CD4-positive, alpha-beta T cell treated with Interleukin-17A for 1 hour (primary cell): ENCODE results near the gene TMEM131.
A peak's percentile ranks its signal among the peaks of the same experiment; 100 is the strongest.

Experiments used
- DNase-seq: peaks from one replicate; pipeline ENCODE4 v3.0.0-alpha.2; 2020

Gene TMEM131

DNA sequence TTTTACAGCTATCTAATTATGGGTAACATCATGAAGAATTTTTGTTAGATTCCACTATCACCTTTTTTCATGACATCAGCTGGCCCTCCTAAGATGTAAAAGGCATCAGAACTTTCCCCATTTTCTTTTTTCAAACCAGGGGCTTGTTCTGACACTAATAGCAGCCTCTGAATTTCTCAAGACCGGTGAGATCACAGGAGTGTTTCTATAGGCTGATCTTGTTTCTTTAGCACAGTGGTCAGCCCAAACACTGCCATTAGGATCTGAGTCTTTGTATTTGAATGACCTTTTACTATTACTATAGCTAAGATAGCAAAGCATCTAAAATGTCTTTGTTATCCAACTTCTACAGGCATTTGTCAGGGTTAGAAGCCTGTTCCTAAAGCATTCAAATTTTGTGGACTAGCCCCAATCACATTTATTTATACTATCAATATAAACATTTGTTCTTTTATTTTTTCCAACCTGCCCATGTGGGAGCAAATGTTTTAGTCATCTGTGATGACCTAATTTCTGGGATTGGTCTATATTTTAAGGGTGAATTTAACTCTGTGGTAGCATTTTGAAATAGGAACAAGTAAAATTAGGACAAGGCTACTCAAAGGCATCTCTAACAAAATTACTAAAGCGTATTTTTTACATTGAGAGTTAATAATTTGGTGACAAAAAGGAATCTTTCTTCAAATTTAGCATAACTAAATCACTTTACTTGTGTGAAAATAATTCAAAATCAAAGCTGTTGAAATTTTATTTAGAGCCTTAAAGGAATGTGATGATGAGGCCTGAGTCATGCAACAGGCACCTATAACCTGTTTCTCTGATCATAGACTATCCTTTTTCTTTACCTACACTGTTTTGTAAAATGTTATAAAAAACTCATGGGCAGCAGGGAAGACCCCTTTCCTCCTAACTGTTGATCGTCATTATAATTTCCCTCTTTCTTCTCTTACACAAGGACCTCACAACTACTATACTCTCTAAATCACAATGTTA is 243.1 kb downstream of the TMEM131 start:
- no peak for DNase-seq

DNA sequence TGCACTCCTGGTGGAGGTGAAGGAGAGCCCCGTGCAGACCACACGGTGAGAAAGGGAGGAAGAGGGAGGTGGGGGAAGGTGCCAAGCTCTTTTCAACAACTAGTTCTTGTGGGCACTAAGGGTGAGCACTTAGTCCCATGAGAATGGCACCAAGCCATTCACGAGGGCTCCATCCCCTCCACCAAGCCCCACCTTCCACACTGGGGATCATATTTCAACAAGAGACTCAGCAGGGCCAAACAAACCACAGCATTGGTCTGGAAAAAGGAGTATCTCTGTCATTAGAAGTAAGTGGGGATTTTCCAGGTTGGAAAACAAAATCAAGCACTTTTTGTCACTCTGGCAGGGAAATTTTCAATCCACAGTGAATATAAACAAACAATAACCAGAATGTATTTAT is 244.0 kb downstream of the TMEM131 start:
- DNase-seq: no peak

DNA sequence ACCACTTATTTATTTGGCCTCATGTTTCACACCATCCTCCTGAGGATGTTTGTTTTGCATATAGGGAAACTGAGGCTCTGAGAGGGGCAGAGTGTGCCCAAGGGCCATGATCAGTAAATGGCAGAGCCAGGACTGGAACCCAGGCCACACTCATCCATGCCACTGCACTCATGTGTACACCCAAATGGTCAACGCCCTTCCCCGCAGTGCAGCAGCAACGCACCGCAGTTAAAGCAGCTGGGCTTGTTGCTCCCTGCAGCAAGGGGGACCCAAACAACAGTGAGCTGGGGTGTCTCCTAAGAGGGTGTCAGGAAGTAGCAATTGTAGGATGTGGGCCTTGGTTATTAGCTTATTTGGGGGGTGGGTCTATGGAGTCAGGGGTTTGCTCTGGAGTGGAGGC is 245.7 kb downstream of the TMEM131 start:
- no peak for DNase-seq

DNA sequence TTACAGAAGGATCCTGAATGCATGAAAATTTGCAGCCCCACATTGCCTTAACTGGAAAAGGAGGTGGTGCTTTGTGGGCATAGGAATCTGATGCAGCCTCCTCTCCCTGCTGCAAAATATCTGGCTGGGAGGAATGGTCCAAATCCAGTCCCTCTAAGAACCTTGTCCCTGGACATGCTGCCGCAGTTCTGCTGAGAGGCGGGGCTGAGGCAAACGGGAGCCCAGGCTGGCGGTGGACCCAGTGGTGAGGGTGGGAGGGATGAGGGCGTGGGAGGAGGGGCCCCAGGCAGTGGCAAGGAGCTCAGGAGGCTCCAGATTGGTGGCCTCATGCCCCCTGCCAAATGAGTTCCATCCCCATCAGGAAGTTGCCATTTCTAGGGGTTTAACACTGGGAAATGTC is 246.2 kb downstream of the TMEM131 start:
- DNase-seq: no peak

DNA sequence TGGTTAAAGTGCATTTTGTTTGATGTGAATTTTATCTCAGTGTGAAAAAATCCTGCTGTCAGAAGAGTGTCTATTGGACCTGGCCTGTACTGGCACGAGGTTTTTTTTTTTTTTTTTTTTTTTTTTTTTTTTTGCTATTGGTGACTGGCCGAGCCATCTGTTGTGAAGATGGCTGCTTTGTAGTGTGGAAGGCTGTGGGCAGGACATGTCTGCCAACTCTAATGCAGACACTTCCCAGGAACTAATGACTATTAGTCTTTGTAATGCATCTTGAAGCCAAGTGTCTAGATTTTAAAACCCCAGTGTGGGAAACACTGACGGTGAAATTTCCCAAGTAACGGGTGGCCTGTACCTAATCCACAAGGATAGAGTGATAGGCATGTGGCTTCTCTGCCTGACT is 248.0 kb downstream of the TMEM131 start:
- DNase-seq: no peak

DNA sequence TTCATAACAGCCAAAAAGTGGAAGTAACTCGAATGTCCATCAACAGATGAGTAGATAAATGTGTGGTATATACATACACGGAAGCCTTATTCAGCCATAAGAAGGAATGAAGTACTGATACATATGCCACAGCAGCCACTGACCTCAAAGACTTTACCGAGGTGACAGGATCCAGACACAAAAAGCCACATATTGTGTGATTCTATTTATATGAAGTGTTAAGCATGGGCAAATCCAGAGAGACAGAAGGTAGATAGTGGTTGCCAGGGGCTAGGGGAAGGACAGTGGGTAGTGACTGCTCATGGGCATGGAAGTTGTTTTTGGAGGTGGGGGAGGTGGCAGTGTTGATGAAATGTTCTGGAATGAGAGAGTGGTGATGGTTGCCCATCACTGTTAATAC is 248.5 kb downstream of the TMEM131 start:
- DNase-seq: peak; percentile 30

DNA sequence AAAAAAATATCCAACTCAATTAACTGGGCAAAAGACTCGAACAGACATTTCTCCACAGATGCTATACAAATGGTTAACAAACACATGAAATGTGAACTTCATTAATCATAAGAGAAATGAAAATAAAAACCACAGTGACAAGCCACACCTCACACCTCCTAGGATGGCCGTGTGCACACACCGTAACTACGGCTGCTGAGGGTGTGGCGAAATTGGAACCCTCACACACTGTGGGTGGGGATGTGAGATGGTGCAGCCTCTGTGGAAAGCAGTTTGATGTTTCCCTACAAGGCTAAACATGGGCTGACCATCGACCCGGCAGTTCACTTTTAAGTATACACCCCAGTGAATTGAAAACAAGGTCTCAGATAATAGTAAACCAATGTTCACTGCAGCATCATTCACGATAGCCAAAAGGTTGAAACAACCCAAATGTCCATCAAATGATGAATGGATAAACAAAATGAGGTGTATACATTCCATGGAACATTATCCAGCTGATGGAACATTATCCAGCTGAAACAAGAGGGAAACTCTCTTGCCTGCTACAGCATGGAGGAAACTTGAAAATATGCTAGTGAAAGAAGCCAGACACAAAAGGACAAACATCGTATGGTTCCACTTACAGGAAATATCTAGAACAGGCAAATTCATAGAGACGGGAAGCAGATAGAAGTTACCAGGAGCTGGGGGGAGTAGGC is 250.1 kb downstream of the TMEM131 start:
- DNase-seq: peak; percentile 61

DNA sequence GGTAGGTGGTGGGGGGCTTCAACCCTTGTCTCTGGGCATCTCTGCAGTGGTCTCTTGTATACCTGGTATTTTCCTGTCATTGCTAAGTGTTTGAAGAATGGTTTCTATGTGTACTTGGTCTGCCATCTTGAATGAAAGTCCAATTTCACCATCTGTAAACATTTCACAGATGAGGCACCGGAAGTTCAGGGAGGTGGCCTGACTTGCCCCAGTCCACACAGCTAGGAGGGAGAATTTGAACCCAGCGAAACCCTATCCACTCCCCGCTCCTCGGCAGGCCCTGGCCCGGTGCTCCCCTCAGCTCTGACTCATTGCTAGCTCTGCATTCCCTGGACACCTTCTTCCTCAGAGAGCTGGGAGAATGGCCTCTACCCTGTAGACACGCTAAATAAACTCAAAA is 251.8 kb downstream of the TMEM131 start:
- no peak for DNase-seq

DNA sequence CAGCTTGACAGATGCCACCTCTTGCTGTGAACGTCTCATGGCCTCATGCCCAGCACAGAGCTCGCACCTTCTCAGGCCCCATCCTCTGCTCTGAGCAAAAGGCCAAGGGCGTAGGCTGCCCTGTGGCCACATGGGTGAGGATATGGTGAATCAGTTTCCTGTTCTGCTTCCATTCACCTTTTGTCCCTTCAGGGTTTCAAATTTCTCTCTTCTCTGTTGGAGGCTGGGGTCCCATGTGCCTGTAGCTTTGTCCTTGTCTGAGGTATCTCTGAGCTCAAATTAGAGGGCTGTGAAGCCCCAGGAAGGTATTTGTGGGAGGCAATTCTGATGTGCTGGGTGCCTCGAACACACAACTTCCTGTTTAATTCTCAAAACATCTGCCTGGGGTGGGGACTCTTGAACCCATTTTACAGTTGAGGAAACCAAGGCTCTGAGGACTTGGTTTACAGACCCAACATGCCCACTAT is 253.3 kb downstream of the TMEM131 start:
- DNase-seq: peak; percentile 46

DNA sequence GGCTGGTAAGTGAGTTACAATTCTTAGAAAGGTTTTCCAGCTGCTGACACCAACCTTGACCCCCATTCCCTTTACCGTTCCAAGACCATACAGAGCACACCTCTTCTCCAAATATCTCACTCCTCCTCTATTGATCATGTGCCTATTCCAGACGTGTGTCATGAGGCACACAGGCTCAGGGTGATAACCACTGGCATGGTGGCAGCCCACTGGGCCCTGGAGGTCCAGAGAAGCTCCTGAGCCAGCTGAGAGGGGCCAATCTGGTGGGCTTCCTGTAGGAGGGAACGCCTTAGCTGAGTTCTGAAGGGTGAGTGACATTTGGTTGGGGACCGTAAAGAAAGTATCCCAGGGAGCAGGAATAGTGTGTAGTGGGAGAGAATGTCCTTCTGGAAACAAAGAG is 254.1 kb downstream of the TMEM131 start:
- DNase-seq: no peak

DNA sequence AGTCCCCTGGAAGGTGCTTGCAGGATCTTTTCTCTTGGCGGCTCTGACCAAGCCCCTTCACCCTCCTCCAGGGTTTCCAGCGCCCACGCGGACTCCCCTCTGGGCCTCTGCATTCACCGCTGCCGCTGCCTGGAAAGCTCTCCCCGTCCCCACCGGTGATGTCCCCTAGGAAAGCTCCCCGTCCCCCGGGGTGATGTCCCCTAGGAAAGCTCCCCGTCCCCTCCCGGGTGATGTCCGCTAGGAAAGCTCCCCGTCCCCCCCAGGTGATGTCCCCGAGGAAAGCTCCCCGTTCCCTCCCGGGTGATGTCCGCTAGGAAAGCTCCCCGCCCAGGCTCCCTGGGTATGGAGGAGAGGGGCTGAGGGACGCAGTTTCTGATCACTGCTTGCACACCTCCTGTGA is 254.5 kb downstream of the TMEM131 start:
- DNase-seq: no peak

DNA sequence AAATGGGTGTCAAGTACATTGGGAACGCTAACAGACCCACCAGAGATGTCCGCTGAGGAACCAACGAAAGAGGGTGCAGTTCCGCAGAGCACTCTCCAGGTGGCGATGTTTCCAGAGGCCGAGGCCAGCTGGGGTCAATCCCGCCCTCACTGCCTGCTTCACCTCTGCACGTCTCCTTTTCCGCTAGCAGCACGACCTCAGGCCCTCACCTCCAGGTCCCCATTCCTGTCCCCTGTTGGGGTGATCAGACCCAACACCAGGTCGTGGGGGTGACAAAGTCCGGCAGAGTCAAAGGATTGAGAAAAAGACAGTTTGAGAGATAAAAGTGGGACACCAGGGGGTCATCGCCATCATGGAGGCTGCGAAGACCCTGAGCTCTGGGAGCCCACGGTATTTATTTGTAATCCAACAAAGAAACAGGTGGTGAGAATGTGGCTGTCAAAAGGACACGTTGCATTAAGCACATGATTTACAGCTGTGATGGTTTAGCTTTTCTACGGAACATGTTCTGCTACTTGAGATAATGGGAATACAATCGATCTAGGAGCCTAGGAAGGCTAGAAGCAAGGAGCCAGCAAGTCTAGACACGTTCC is 255.1 kb downstream of the TMEM131 start:
- DNase-seq: peak; percentile 56

DNA sequence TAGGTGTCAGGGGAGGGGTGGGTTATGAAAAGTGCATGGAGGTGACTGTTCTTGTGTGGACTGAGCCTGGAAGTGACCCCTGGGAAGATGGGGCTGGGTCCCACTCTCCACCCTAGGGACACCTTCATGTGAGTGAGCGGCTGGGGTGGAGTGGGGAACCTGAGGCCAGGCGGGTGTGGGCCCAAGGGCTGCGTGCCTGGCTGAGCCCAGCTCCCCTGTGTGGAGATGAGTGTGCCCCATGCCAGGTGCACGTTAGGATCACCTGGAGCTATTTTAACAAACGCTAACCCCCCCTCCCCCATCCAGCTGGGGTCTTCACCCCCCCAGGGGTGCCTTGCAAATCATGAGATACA is 255.9 kb downstream of the TMEM131 start:
- DNase-seq: no peak

DNA sequence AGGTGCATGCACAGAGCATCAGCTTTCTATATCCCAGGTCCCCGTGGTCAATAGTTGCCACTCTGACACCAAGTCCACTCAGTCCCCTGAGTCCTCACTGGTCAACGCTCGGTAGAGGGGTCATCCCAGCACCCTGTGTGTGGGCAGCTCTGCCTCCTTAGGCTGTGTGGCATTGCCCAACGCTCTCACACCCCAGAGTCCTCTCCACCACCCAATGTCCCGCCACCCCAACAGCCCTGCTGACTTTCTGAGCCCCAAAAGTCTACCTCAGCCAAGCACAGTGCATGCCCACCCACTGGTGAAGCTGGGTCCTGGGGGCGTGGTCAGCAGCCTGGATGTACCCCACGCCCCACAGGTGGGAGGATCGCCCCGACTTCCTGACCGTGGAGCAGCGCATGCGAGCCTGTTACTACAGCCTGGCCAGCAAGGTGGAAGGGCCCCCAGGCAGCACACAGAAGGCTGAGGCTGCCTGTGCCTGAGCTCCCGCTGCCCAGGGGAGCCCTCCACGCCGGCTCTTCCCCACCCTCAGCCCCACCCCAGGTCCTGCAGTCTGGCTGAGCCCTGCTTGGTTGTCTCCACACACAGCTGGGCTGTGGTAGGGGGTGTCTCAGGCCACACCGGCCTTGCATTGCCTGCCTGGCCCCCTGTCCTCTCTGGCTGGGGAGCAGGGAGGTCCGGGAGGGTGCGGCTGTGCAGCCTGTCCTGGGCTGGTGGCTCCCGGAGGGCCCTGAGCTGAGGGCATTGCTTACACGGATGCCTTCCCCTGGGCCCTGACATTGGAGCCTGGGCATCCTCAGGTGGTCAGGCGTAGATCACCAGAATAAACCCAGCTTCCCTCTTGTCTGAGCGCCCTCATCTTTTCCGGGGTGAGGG is 256.5 kb downstream of the TMEM131 start:
- DNase-seq: no peak

DNA sequence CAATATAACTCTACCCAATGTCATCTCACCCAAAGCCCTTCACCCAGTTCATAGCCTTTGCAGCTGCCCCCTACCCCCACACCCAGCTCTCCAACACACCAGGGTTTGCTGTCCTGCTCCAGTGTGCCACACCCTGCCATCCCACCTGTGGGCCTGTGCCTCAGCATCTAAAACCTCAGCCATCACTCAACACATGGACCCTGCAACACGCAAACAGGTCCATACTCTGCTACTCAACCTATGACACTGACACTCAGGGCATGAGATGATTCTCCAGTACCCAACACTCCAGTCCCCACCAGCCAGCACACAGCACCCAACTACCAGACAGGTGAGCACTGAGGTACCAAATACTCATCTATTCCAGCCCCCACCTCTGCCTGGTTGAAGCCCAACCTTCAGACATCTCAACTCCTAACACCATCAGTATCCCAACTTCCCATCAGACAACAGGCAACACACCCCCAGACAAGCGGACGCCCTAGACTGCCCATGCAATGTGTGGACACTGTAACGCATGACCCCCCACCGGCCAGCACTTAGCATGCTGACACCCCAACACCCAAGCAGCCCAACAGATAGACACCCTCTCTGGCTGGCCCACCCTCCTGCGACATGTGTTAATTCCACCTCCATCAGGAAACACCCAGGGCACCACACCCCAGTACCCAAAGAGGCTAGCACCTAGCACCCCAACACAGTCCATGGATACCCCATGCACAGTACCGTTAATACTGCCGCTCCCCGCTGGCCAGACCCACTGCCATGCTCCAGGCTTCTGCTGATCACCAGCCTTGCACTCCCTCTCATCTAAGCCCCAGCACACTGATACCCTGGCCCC is 257.3 kb downstream of the TMEM131 start:
- DNase-seq: no peak

DNA sequence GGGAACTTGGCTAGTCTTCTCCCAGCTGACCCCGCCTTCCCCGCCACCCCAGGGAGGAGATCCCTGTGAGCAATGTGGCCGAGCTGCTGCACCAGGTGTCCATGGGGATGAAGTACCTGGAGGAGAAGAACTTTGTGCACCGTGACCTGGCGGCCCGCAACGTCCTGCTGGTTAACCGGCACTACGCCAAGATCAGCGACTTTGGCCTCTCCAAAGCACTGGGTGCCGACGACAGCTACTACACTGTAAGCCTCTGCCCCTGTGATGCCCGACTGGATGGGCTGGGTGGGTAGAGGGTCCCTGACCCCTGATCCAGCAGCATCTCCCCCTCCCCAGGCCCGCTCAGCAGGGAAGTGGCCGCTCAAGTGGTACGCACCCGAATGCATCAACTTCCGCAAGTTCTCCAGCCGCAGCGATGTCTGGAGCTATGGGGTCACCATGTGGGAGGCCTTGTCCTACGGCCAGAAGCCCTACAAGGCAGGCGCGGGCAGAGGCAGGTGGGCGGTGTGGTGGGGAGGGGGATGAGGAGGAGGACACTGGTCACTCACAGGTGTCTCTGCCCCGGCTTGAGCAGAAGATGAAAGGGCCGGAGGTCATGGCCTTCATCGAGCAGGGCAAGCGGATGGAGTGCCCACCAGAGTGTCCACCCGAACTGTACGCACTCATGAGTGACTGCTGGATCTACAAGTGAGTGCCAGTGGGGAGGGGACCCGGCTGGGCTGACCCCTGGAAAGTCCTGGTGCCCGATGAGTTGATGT is 258.1 kb downstream of the TMEM131 start:
- DNase-seq: no peak

DNA sequence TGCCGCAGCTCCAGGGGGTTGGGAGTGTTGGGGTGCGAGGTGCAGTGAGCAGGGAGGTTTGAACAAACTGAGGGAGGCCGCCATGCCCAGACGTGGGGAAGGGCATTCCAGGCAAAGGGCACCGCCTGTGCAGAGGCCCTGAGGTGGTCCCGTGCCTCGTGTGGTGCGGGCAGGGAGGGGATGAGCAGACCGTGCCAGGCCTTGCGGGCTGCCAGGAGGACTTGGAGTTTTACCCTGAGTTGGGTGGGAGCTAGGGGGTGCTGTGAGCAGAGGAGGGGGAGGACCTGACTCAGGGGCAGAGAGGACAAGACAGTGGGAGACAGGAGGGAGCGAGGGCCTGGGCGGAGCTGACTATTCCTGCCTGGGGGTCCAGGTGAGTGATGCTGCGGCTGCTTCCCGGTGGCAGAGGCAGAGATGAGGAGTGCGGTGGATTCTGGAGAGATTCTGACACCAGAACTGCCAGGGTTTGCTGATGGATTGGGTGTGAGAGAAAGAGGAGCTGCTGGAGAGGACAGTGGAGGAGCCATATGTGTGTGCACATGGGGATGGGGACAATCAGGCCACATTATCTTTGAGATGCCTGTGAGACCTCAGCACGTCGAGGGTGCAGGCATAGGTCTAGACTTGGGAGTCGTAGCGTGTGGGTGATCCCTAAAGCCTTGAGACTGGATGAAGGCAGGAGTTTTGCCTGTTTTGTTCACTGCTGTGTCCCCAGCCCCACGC is 259.0 kb downstream of the TMEM131 start:
- DNase-seq: no peak

DNA sequence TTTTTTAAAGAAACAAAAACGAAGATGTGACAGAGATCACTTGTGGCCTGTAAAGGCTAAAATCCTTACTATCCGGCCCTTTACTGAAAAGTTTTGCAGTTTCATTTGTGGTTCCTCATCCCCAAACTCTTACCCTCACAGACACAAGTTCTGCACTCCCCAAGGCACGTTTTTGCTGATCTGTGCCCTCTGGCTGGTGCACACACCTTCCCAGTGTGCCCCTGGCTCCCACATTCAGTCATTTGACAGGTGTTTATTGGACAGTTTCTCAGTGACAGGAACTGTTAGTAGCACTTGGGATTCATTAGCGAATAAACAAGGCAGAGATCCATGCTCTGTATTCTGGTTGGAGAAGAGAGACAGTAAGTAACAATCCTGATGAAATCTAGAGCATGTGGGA is 259.6 kb downstream of the TMEM131 start:
- no peak for DNase-seq

DNA sequence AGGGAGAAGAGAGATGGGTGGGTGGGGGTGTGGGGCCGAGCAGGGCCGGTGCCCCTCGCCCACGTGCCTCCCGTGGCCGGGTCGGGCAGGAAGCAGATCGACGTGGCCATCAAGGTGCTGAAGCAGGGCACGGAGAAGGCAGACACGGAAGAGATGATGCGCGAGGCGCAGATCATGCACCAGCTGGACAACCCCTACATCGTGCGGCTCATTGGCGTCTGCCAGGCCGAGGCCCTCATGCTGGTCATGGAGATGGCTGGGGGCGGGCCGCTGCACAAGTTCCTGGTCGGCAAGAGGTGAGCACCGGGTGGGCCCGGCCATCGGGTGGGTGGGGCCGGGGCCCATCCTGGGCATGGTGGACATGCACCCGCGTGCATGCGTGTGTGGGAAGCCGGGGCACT is 260.6 kb downstream of the TMEM131 start:
- no peak for DNase-seq
